Esophagus mucosa (tissue), 1 donor: ENCODE results near the gene IFITM1. TPM values are rescaled to one million over a fixed set of nuclear protein-coding genes. Genes with fewer than 3 reads are reported as not detected.

Experiments
- total RNA-seq: library from RNA; stranded (reverse); gene quantifications from one replicate; pipeline ENCODE4 v1.2.4, GENCODE V29; 2023
- donor health status: DM: yes; HTN: yes; CAD: no.

IFITM1 gene
- total RNA-seq, 1 donor from 2014 or later, result 59.8 TPM

Other genes starting within 250 kb of the IFITM1 start
- not detected for gene SCGB1C1, start 121.0 kb upstream of the IFITM1 start, total RNA-seq
- gene BET1L, start 106.6 kb upstream of the IFITM1 start, total RNA-seq, result 20.5 TPM
- gene RIC8A, start 106.3 kb upstream of the IFITM1 start, total RNA-seq, result 60.3 TPM
- 6.2 TPM for gene SIRT3, start 77.7 kb upstream of the IFITM1 start, total RNA-seq
- 81.8 TPM for gene PSMD13, start 77.1 kb upstream of the IFITM1 start, total RNA-seq
- gene NLRP6, start 35.6 kb upstream of the IFITM1 start, total RNA-seq, result 0.12 TPM
- 2.4 TPM for gene PGGHG, start 24.9 kb upstream of the IFITM1 start, total RNA-seq
- not detected for gene IFITM5, start 14.5 kb upstream of the IFITM1 start, total RNA-seq
- 94.0 TPM for gene IFITM2, start 6.2 kb upstream of the IFITM1 start, total RNA-seq
- gene IFITM3, start 6.8 kb downstream of the IFITM1 start, total RNA-seq, result 180 TPM
- gene B4GALNT4, start 55.5 kb downstream of the IFITM1 start, total RNA-seq, result 0.32 TPM
- 359 TPM for gene PKP3, start 80.2 kb downstream of the IFITM1 start, total RNA-seq
- 15.4 TPM for gene SIGIRR, start 101.0 kb downstream of the IFITM1 start, total RNA-seq
- 12.8 TPM for gene ANO9, start 128.0 kb downstream of the IFITM1 start, total RNA-seq
- 12.0 TPM for gene PTDSS2, start 136.2 kb downstream of the IFITM1 start, total RNA-seq
- gene RNH1, start 193.2 kb downstream of the IFITM1 start, total RNA-seq, result 152 TPM
- gene HRAS, start 221.5 kb downstream of the IFITM1 start, total RNA-seq, result 118 TPM
- gene LRRC56, start 223.5 kb downstream of the IFITM1 start, total RNA-seq, result 1.3 TPM
- 3.0 TPM for gene LMNTD2, start 246.7 kb downstream of the IFITM1 start, total RNA-seq
- 19.6 TPM for gene RASSF7, start 246.9 kb downstream of the IFITM1 start, total RNA-seq